Gastroesophageal sphincter (tissue), 4 donors: ENCODE data around the gene TMEM181. TPM values are rescaled to one million over a fixed set of nuclear protein-coding genes. Genes with fewer than 3 reads are reported as not detected.

ENCODE experiments used
- ATAC-seq: fragments of 150-250 bp; one replicate; pipeline ENCODE4 v1.9.1; 2016; ENCODE audit warnings: mild to moderate bottlenecking, moderate library complexity
- H3K27ac ChIP-seq, 4 donors: fragments of 200-600 bp; sonication (generic) in 3 of 4; 1 replicate in 3 of 4; 2 replicates in 1 of 4; pipeline ENCODE4 v1.5.1; 2016 to 2019
- H3K27me3 ChIP-seq: fragments of 200-600 bp; sonication (generic); one replicate; pipeline ENCODE4 v1.5.1; 2019
- H3K36me3 ChIP-seq, 2 donors: fragments of 200-600 bp; sonication (generic); one replicate each; pipeline ENCODE4 v1.5.1; 2019; ENCODE audit warnings: control low read depth in 1 of 2
- H3K4me1 ChIP-seq, 3 donors: fragments of 200-600 bp; sonication (generic); 1 replicate in 2 of 3; 2 replicates in 1 of 3; pipeline ENCODE4 v1.5.1; 2016 to 2019; ENCODE audit warnings: control low read depth in 2 of 3
- H3K4me3 ChIP-seq, 2 donors: fragments of 200-600 bp; sonication (generic); one replicate each; pipeline ENCODE4 v1.5.1; 2019; ENCODE audit warnings: mild to moderate bottlenecking in 1 of 2, moderate library complexity in 1 of 2
- H3K9me3 ChIP-seq, 3 donors: fragments of 200-600 bp; sonication (generic); one replicate each; pipeline ENCODE4 v1.5.1; 2017 to 2019; ENCODE audit warnings: control low read depth in 2 of 3
- CTCF ChIP-seq, 4 experiments: fragments of 200-600 bp in 2 of 4; fragments of 450-650 bp in 2 of 4; sonication (generic) in 1 of 4; IDR thresholded peaks; one replicate each; pipeline ENCODE4 v1.5.1; 2017 to 2019; ENCODE audit warnings: antibody characterized with exemption in 4 of 4, mild to moderate bottlenecking in 2 of 4, moderate library complexity in 2 of 4
- EP300 ChIP-seq: sonication (generic); formaldehyde crosslinking; IDR thresholded peaks from one replicate; pipeline ENCODE4 v1.6.1; 2017; ENCODE audit warnings: antibody characterized with exemption, mild to moderate bottlenecking
- POLR2A ChIP-seq, 2 donors: fragments of 450-650 bp; IDR thresholded peaks; one replicate each; pipeline ENCODE4 v1.6.1; 2017; ENCODE audit warnings: antibody characterized with exemption in 2 of 2, mild to moderate bottlenecking in 2 of 2, moderate library complexity in 1 of 2
- POLR2AphosphoS5 ChIP-seq: sonication (generic); formaldehyde crosslinking; IDR thresholded peaks from one replicate; pipeline ENCODE4 v1.6.1; 2017; ENCODE audit warnings: antibody characterized with exemption
- WGBS, 2 donors: methylation state at CpG; one replicate each; pipeline ENCODE4 v1.1.5; 2018; ENCODE audit warnings: low coverage in 1 of 2; 5-methylcytosine and 5-hydroxymethylcytosine counted together
- total RNA-seq, 4 donors: library from RNA; depleted of rRNA; stranded (reverse); fragments of >200 nt; gene quantifications; one replicate each; pipeline ENCODE4 v1.1.0, GENCODE V29; 2016

Gene TMEM181
- total RNA-seq, 4 donors from 2014 or later = 26.8 to 38.3 (median 29.3) TPM

DNA sequence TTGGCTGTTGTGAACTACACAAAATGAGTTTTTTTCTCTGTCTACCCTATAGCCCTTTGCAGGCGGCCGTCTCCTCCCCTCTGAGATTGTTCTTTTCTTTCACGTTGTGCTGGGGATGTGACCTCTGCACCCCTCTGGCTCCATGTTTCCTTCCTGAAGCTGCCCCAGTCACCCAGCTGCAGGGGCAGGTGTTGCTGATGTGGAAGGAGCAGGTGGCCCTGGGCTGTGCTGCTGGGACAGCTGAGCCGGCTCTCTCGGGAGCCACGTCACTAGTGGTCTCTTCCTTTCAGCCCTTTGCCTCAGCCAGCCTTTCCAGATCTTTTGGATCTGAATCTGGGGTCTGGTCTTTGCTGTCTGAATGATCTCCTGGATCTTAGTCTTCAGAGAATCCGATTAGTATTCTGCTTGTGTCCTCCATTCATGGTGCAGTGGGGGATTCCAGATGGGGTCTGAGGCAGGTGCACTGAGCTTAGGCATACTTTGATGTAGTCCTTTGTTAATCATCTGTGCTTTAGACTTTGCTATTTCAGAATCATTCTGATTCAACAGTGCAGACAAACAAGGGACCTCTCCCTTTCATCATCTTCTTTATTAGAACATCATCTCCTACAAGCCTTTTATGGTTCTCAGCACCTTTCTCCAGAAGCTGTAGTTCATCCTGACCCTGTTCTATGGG, 31.4 kb downstream of the TMEM181 start:
- H3K36me3 ChIP-seq = peaks cover 0 to 100% of the 10 kb centered on the region in 2 donors
- H3K27me3 ChIP-seq = no peaks in the 10 kb centered on the region
- H3K4me3 ChIP-seq = no peak overlapping the region
- no peak overlapping the region for H3K27ac ChIP-seq
- no peaks in the 10 kb centered on the region for H3K4me1 ChIP-seq
- no peaks in the 10 kb centered on the region for H3K9me3 ChIP-seq
- ATAC-seq = no peak
- WGBS, 2 donors = 62 to 100% methylated on average over 1 to 6 of the region's 7 CpGs
- no peak for TF ChIP-seq POLR2AphosphoS5
- TF ChIP-seq EP300 = no peak
- no peak for TF ChIP-seq POLR2A (IDR thresholded peaks at IDR 0.05)
- no peak for TF ChIP-seq CTCF (IDR thresholded peaks at IDR 0.05)

- ATAC-seq = no peak
- Histone ChIP-seq H3K27me3 (no peaks in the 10 kb centered on the region), H3K4me3 (no peak overlapping the region), H3K36me3 (peaks cover 0 to 100% of the 10 kb centered on the region in 2 donors), H3K27ac (no peak overlapping the region), H3K4me1 (no peaks in the 10 kb centered on the region), H3K9me3 (no peaks in the 10 kb centered on the region)
- TF ChIP-seq CTCF (IDR thresholded peaks at IDR 0.05) (no peak), POLR2A (IDR thresholded peaks at IDR 0.05) (no peak), POLR2AphosphoS5 (no peak), EP300 (no peak)
- 98 to 100% methylated on average over 3 to 4 of the region's 4 CpGs for WGBS, 2 donors
Measured at GRCh38 chr6:158591810-158592209, 31.9 kb downstream of the TMEM181 start.

GRCh38 chr6:158593670-158594069, 33.8 kb downstream of the TMEM181 start:
- Histone ChIP-seq H3K9me3 (no peaks in the 10 kb centered on the region), H3K4me3 (no peak overlapping the region), H3K27me3 (no peaks in the 10 kb centered on the region), H3K36me3 (peaks cover 0 to 100% of the 10 kb centered on the region in 2 donors), H3K27ac (no peak overlapping the region), H3K4me1 (no peaks in the 10 kb centered on the region)
- no peak for TF ChIP-seq CTCF (IDR thresholded peaks at IDR 0.05)
- TF ChIP-seq POLR2A (IDR thresholded peaks at IDR 0.05) = no peak
- no peak for TF ChIP-seq POLR2AphosphoS5
- TF ChIP-seq EP300 = no peak
- ATAC-seq = no peak
- WGBS, 2 donors = 89 to 97% methylated on average over 3 of the region's 3 CpGs

- TF ChIP-seq POLR2A (IDR thresholded peaks at IDR 0.05) = no peak
- no peak for TF ChIP-seq CTCF (IDR thresholded peaks at IDR 0.05)
- no peak for ATAC-seq
- Histone ChIP-seq H3K27ac (no peak overlapping the region), H3K27me3 (no peaks in the 10 kb centered on the region), H3K4me1 (no peaks in the 10 kb centered on the region), H3K36me3 (peaks cover 0 to 100% of the 10 kb centered on the region in 2 donors), H3K4me3 (no peak overlapping the region), H3K9me3 (no peaks in the 10 kb centered on the region)
- WGBS, 2 donors = 76 to 98% methylated on average over 5 of the region's 5 CpGs
Measured at GRCh38 chr6:158595223-158595622, 35.3 kb downstream of the TMEM181 start.

DNA sequence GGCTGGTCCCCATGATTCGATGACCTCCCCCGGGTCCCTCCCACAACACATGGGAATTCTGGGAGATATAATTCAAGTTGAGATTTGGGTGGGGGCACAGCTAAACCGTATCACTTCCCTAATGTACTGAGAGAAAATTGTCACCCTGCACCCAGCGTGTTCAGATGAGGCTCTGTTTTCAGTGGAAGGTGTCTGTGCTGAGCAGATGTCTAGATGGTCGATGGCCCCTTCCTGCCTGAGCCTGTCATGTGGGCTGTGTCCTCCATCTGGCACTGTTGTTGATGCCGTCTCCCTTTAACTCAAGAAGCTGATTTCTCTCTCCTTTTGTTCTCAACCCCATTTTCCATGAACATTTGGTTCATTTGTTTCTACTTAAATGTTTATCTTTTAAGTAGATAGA, 37.0 kb downstream of the TMEM181 start:
- no peak overlapping the region for H3K4me3 ChIP-seq
- H3K27ac ChIP-seq = no peak overlapping the region
- H3K9me3 ChIP-seq = no peaks in the 10 kb centered on the region
- 65 to 82% methylated on average over 3 to 6 of the region's 6 CpGs for WGBS, 2 donors
- peaks cover 0 to 96% of the 10 kb centered on the region in 2 donors for H3K36me3 ChIP-seq
- no peaks in the 10 kb centered on the region for H3K27me3 ChIP-seq
- no peak for TF ChIP-seq POLR2AphosphoS5
- TF ChIP-seq CTCF (IDR thresholded peaks at IDR 0.05) = no peak
- TF ChIP-seq POLR2A (IDR thresholded peaks at IDR 0.05) = no peak
- TF ChIP-seq EP300 = no peak
- H3K4me1 ChIP-seq = no peaks in the 10 kb centered on the region
- no peak for ATAC-seq
